Right lobe of liver (tissue), 4 donors: ENCODE results near the gene INAFM2.

Experiments used
- CTCF ChIP-seq, 4 donors: fragments of 200-600 bp in 3 of 4; fragments of 450-650 bp in 1 of 4; IDR thresholded peaks; one replicate each; pipeline versions ENCODE4 v1.5.1 to v1.8.0; 2016 to 2022; ENCODE audit warnings: antibody characterized with exemption in 4 of 4, mild to moderate bottlenecking in 2 of 4
- POLR2A ChIP-seq: fragments of 450-650 bp; IDR thresholded peaks from one replicate; pipeline ENCODE4 v1.6.1; 2017; ENCODE audit warnings: antibody characterized with exemption, mild to moderate bottlenecking
- donor health status: DM: no; HTN: no; CAD: no.
- donor health status: DM: no; HTN: no; CAD: no.
- donor health status: DM: no; HTN: yes; CAD: no.

- TF ChIP-seq CTCF (IDR thresholded peaks at IDR 0.05), result no peak
- no peak for TF ChIP-seq POLR2A
Observed at GRCh38 chr15:40287505-40287904, 36.0 kb upstream of the INAFM2 start.
